Activated CD4-positive, alpha-beta memory T cell treated with anti-CD3 and anti-CD28 coated beads, Interleukin-2, amount 10 ng/mL, durations not matched to agents 7 days and 5 days (primary cell): ENCODE data around the gene CCNF. TPM values are rescaled to one million over a fixed set of nuclear protein-coding genes. Genes with fewer than 3 reads are reported as not detected.
A peak's percentile ranks its signal among the peaks of the same experiment; 100 is the strongest.
"Not testable (repeated sequence)": the region's sequence is repeated elsewhere in the genome, so short reads cannot be mapped to it uniquely, and the experiment has no call there.

ENCODE experiments used
- CTCF ChIA-PET: fragments of 350-600 bp; sonication (Branson Sonifier 250); formaldehyde crosslinking; loops from one replicate; lab custom pipeline; 2021; ENCODE audit warnings: antibody characterized with exemption, inconsistent platforms; lab: Charles Lee
- POLR2A ChIA-PET: fragments of 350-600 bp; sonication (Branson Sonifier 250); formaldehyde crosslinking; loops from one replicate; lab custom pipeline; 2021; ENCODE audit warnings: antibody characterized with exemption; lab: Charles Lee
- DNase-seq: peaks from one replicate; pipeline ENCODE4 v3.0.0-alpha.2; 2020
- H3K27ac Mint-ChIP-seq: one replicate; pipeline ENCODE4 v1.8.0; 2021; ENCODE audit warnings: mild to moderate bottlenecking, mixed read lengths
- H3K27me3 Mint-ChIP-seq: one replicate; pipeline ENCODE4 v1.8.0; 2021; ENCODE audit warnings: mixed read lengths
- H3K36me3 Mint-ChIP-seq: one replicate; pipeline ENCODE4 v1.8.0; 2021; ENCODE audit warnings: low read depth, mixed read lengths
- H3K4me1 Mint-ChIP-seq: one replicate; pipeline ENCODE4 v1.8.0; 2021; ENCODE audit warnings: mixed read lengths
- H3K4me3 Mint-ChIP-seq: one replicate; pipeline ENCODE4 v1.8.0; 2021; ENCODE audit warnings: mild to moderate bottlenecking, mixed read lengths
- H3K9me3 Mint-ChIP-seq: one replicate; pipeline ENCODE4 v1.8.0; 2021; ENCODE audit warnings: mixed read lengths
- total RNA-seq, 2 experiments: library from RNA; stranded (reverse); gene quantifications; one replicate each; pipeline ENCODE4 v1.2.3, GENCODE V29; 2021

The CCNF gene
- total RNA-seq, 2 experiments from 2014 or later, result 74.5 to 75.8 TPM

DNA sequence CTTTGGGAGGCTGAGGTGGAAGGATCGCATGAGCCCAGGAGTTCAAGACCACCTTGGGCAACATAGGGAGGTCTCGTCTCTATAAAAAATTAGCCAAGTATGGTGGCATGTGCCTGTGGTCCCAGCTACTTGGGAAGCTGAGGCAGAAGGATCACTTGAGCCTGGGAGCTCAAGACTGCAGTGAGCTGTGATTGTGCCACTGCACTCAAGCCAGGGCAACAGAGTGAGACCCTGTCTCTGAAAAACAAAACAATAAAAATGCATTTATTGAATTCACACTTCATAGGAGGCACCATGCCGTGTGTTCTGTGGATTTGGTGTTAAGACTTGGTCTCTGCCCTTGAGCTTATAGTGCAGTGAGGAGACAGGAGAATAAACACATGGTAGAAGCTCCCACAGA, 48.1 kb downstream of the CCNF start:
- Mint-ChIP-seq H3K4me3 (no peak overlapping the region), H3K27ac (no peak overlapping the region), H3K36me3 (no peaks in the 10 kb centered on the region), H3K4me1 (peaks cover 20% of the 10 kb centered on the region), H3K27me3 (peaks cover 10% of the 10 kb centered on the region), H3K9me3 (no peaks in the 10 kb centered on the region)
- ChIA-PET POLR2A (interaction anchor here (1.0 to 1.9 kb wide), 2 partner anchors 55 to 209 kb away, joined by 3 to 4 read pairs; partner anchors contain the start of gene RNPS1), CTCF (interaction anchor here (0.5 to 1.5 kb wide), 2 partner anchors 24 to 1754 kb away, joined by 3 to 4 read pairs; no protein-coding TSS in a partner anchor)
- no peak for DNase-seq

DNA sequence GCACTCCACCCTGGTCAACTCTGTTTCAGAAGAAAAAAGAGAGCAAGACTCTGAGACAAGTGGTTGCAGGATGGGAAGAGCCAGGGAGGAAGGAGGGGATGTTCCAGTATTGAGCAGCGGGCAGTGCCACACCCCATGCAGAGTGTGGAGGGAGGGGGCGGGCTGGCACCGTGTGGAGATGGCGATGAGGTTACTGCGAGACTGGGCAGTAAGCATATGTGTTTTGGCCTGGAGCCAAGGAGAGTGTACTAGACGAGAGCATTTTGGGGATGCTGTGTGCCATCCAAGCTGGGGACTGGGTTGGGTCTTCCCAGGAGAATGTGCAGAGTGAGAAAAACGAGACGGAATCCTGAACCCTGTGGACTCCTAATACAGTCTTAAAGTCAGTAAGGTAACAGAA, 49.0 kb downstream of the CCNF start:
- POLR2A ChIA-PET, result interaction anchor here (1.9 kb wide), 1 partner anchor 210 kb away, joined by 4 read pairs; the partner anchor contains the start of gene RNPS1

DNA sequence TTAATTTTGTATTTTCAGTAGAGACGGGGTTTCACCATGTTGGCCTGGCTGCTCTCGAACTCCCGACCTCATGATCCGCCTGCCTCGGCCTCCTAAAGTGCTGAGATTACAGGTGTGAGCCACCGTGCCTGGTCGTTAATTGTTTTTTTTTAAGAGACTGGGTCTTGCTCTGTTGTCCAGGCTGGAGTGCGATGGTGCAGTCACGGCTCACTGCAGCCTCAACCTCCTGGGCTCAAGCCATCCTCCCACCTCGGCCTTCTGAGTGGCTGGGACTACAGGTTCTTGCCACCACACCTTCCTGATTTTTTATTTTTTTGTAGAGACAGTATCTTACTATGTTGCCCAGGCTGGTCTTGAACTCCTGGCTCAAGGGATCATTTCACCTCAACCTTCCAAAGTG, 50.7 kb downstream of the CCNF start:
- H3K9me3 Mint-ChIP-seq, H3K4me3 Mint-ChIP-seq, H3K27me3 Mint-ChIP-seq, DNase-seq, H3K27ac Mint-ChIP-seq, CTCF ChIA-PET, POLR2A ChIA-PET, H3K36me3 Mint-ChIP-seq: not testable (repeated sequence)
- peaks cover 12% of the 10 kb centered on the region for H3K4me1 Mint-ChIP-seq

More for the DNA sequence above, 49.0 kb downstream of the CCNF start:
- CTCF ChIA-PET, result no interaction called here
- DNase-seq, result no peak
- Mint-ChIP-seq H3K36me3 (no peaks in the 10 kb centered on the region), H3K27ac (no peak overlapping the region), H3K4me1 (peaks cover 14% of the 10 kb centered on the region), H3K27me3 (peaks cover 1% of the 10 kb centered on the region), H3K4me3 (no peak overlapping the region), H3K9me3 (no peaks in the 10 kb centered on the region)

DNA sequence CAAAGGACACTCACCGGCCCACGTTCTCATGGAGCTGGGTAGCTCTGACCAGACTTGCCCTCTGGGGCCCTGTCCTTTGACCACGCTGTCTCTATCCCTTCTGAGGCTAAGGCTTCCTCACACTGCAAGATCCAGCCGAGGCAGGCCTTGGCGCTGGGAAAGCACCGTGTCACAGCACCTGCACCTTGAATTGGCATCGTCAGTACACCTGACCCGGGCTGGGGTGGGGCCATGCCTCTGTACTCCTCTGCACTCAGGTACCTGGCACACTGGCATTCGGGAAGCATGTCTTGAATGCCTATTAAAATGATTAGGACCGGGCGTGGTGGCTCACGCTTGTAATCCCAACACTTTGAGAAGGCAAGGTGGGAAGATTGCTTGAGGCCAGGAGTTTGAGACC, 51.7 kb downstream of the CCNF start:
- no peak for DNase-seq
- no peak overlapping the region for H3K4me3 Mint-ChIP-seq
- H3K27ac Mint-ChIP-seq, result no peak overlapping the region
- CTCF ChIA-PET, result no interaction called here
- peaks cover 10% of the 10 kb centered on the region for H3K4me1 Mint-ChIP-seq
- H3K36me3 Mint-ChIP-seq, result no peaks in the 10 kb centered on the region
- POLR2A ChIA-PET, result no interaction called here
- no peaks in the 10 kb centered on the region for H3K9me3 Mint-ChIP-seq
- no peaks in the 10 kb centered on the region for H3K27me3 Mint-ChIP-seq

DNA sequence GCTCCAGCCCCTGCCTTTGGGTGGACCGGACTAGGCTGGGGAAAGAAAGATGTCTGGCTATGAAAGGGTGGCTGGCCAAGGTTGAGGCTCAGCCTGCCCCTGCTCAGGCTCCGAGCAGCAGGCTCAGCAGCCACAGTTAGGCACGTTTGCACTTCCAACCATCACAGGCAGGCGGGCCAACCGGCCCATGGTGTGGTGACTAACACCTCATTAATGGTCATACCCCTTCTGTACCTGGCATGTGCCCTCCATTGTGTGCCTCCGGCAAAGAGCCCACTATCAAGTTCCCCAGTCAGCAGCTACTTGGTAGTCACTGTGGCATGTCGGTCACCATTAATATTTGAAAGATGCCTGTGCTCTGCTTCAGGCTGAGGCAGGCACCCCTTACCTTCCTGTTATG, 52.4 kb downstream of the CCNF start:
- H3K4me1 Mint-ChIP-seq, result peaks cover 9% of the 10 kb centered on the region
- no peak for DNase-seq
- ChIA-PET CTCF (no interaction called here), POLR2A (interaction anchor here (1.6 kb wide), 1 partner anchor 32 kb away, joined by 4 read pairs; the partner anchor contains the start of gene ATP6V0C)
- H3K36me3 Mint-ChIP-seq, result no peaks in the 10 kb centered on the region
- H3K27me3 Mint-ChIP-seq, result no peaks in the 10 kb centered on the region
- no peak overlapping the region for H3K4me3 Mint-ChIP-seq
- H3K27ac Mint-ChIP-seq, result no peak overlapping the region
- H3K9me3 Mint-ChIP-seq, result no peaks in the 10 kb centered on the region

DNA sequence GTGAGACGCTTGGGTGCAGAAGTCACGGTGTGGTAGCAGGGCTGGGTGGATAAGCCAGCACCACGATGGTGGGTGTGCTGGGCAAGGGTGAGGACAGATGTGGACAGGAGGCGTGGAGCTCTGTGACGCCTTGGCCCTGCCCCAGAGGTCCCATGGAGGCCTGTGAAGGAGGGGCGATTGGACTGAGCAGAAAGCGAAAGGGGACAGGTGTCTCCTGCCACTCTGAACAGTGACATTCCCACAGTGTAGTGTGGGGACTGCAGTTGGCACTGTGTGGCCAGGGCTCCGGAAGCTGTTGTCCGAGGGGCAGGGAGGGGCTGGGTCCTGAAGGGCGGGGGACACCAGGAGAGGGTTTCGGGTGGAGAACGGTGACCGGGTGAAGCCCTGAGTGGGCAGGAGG, 53.0 kb downstream of the CCNF start:
- Mint-ChIP-seq H3K27me3 (no peaks in the 10 kb centered on the region), H3K4me1 (peaks cover 12% of the 10 kb centered on the region), H3K9me3 (no peaks in the 10 kb centered on the region), H3K27ac (no peak overlapping the region), H3K4me3 (no peak overlapping the region), H3K36me3 (no peaks in the 10 kb centered on the region)
- DNase-seq, result no peak
- CTCF ChIA-PET, result no interaction called here
- POLR2A ChIA-PET, result interaction anchor here (1.6 kb wide), 1 partner anchor 31 kb away, joined by 4 read pairs; the partner anchor contains the start of gene ATP6V0C

DNA sequence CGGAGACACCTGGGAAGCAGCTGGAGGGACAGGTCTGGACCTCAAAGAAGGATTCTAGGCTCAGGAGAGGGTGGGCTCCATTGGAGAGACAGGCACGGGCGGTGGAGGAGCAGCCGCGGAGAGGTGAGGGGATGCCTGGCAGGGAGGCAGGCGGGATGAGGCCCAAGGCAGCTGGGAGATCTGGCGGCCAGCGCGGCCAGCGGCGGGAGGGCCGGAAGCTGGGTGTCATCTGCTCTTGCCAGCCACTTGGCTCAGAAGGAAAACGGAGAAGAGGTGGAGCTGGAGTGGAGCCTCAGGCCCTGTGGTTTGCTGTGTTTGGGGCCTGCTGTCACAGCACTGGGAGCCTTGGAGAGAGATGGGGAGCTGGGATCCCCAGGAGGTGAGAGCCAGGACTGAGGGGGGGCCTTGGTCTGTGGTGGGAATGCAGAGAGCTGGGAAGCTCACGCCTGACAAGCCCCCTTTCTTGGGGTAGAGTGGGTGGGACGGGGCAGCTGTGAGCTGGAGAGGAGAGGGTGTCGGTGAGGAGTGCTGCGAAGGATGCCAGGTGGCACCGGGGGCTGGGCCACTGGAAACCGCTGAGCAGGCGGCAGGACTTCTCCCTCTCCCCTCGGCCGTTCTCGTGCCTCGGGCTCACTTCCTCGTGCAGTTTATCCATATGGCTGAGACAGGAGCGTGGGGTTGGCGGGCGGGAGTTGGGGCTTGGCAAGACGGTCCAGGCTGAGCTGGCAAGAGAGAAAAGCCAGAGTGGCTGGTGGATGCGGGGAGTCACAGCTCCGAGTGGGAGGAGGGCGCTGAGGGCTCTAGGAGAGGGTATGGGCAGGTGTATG, 53.7 kb downstream of the CCNF start:
- POLR2A ChIA-PET, result interaction anchor here (1.2 to 1.6 kb wide), 2 partner anchors 31 to 231 kb away, joined by 3 to 4 read pairs; partner anchors contain the start of genes ATP6V0C and ECI1
- no peaks in the 10 kb centered on the region for H3K9me3 Mint-ChIP-seq
- no peaks in the 10 kb centered on the region for H3K27me3 Mint-ChIP-seq
- H3K36me3 Mint-ChIP-seq, result no peaks in the 10 kb centered on the region
- DNase-seq, result no peak
- peaks cover 17% of the 10 kb centered on the region for H3K4me1 Mint-ChIP-seq
- H3K27ac Mint-ChIP-seq, result no peak overlapping the region
- H3K4me3 Mint-ChIP-seq, result no peak overlapping the region
- CTCF ChIA-PET, result no interaction called here

DNA sequence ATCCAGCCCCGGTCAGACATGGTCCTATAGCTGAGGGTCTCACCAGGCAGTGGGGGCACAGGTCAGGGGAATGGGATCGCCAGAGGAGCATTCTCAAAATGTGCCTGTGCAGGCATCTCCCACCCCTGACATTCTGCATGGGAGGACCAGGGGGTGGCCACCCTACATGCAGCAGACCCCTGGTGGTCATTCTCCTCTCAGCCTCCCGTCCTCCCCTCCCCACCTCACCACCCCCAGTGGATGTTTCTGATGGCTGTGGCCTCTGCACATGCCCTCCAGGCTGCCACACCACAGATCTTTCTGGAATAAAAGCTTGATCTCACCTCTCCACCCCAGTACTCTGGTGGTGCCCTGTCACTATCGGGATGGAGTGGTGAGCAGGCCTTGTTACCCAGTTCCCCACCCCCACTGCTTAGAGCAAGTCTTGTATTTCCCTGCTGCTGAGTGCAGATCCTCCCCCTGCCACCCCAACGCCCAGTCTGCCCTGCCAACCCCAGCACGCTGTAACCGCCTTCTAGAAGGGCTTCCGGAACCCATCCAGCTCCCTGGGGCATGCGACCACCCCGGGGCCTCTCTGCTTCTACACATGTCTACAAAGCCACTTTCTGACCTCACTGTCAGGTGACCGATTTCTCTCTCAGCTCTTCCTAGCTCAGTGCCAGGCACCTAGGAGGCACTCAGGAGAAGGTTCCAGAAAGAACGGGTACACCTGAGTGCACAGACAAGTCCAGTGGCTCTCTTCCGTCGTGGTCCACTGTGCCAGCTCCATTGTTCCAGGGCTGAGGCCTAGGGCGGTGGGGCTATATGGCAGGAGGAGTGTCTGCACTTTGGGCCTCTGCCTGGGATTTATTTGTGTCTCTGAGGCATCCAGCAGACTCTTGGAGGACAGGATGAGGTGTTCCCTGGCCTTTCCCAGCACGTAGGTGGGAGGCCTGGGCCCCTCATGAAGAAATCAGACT, 55.0 kb downstream of the CCNF start:
- no peaks in the 10 kb centered on the region for H3K9me3 Mint-ChIP-seq
- POLR2A ChIA-PET, result interaction anchor here (1.2 kb wide), 1 partner anchor 232 kb away, joined by 3 read pairs; the partner anchor contains the start of gene ECI1

DNA sequence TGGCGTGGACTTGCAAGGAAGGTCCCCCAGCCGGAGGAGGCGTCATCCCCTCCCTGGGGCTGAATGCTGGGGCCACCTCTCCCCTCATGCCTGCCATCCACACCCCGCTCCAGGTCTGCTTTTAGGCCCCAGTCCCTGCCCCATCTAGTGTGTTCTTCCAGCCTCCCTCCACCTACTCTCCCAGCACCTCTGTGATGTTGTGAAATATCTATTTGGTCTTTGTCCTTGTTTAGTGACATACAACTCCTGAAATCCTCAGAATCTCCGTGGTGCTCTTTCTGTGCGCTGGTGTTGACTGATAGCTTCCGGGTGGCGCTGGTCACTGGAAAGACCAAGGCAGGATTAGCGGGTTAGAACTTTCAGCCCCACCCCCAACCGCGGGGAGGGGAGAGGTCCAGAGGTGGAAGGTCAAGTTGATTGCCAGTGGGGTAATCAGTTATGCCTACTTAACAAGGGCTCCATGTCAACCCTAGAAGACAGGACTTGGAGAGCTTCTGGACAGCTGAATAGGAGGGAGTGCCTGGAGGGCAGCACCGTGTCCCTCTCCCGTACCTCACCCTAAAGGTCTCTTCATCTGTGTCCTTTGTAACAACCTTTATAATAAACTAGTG, 55.8 kb downstream of the CCNF start:
- no peak overlapping the region for H3K27ac Mint-ChIP-seq
- H3K27me3 Mint-ChIP-seq, result no peaks in the 10 kb centered on the region
- ChIA-PET POLR2A (interaction anchor here (0.7 to 1.4 kb wide), 2 partner anchors 10 to 56 kb away, joined by 3 read pairs; partner anchors contain the start of genes CCNF and TBC1D24), CTCF (interaction anchor here (1.6 kb wide), 1 partner anchor 11 kb away, joined by 3 read pairs; the partner anchor contains the start of gene TBC1D24)
- H3K36me3 Mint-ChIP-seq, result no peaks in the 10 kb centered on the region
- H3K9me3 Mint-ChIP-seq, result no peaks in the 10 kb centered on the region
- H3K4me3 Mint-ChIP-seq, result no peak overlapping the region
- DNase-seq, result no peak
- H3K4me1 Mint-ChIP-seq, result peaks cover 19% of the 10 kb centered on the region

More for the DNA sequence above, 55.0 kb downstream of the CCNF start:
- Mint-ChIP-seq H3K36me3 (no peaks in the 10 kb centered on the region), H3K4me3 (no peak overlapping the region), H3K4me1 (peaks cover 19% of the 10 kb centered on the region), H3K27ac (no peak overlapping the region), H3K27me3 (no peaks in the 10 kb centered on the region)
- no peak for DNase-seq
- CTCF ChIA-PET, result interaction anchor here (1.6 kb wide), 1 partner anchor 10 kb away, joined by 3 read pairs; the partner anchor contains the start of gene TBC1D24

DNA sequence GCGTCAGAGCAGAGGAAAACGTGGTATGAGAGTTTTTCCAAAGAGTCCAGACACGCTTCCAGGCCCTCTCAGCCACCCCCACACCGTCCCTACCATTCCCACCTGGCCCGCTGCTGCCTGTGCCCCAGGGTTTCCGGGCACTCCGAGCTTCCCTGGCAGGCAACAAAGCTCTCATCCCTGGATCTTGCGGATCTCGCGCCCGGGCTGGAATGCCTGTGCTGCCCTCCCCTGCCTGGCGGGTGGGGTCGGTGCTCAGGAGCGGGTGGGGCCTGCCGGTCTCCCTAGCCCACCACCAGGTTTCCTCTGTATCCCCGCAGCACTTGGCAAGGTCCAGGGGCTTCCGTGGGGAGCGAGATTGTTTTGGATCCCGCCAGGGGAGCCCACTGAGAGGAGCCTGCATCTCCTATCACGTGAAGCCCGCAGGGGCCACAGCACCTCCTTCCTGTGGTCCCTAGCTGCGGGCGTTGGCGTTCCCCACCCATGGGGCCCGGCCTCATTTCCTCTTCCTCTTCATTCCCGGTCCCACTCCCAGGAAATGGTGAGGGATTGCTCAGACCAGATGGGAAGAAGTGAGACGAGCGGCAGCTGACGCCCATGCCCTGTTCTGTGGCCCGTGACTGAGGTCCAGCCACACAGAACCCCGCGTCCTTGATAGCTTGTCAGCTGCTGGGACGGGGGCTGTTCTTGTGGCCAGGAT, 56.7 kb downstream of the CCNF start:
- Mint-ChIP-seq H3K9me3 (no peaks in the 10 kb centered on the region), H3K4me1 (peaks cover 19% of the 10 kb centered on the region), H3K4me3 (no peak overlapping the region), H3K36me3 (no peaks in the 10 kb centered on the region), H3K27me3 (no peaks in the 10 kb centered on the region), H3K27ac (no peak overlapping the region)
- CTCF ChIA-PET, result interaction anchor here (1.6 kb wide), 1 partner anchor 12 kb away, joined by 3 read pairs; the partner anchor contains the start of gene TBC1D24
- POLR2A ChIA-PET, result interaction anchor here (0.7 to 1.4 kb wide), 4 partner anchors 11 to 217 kb away, joined by 3 to 4 read pairs (median 3); partner anchors contain the start of genes CCNF and TBC1D24
- no peak for DNase-seq

DNA sequence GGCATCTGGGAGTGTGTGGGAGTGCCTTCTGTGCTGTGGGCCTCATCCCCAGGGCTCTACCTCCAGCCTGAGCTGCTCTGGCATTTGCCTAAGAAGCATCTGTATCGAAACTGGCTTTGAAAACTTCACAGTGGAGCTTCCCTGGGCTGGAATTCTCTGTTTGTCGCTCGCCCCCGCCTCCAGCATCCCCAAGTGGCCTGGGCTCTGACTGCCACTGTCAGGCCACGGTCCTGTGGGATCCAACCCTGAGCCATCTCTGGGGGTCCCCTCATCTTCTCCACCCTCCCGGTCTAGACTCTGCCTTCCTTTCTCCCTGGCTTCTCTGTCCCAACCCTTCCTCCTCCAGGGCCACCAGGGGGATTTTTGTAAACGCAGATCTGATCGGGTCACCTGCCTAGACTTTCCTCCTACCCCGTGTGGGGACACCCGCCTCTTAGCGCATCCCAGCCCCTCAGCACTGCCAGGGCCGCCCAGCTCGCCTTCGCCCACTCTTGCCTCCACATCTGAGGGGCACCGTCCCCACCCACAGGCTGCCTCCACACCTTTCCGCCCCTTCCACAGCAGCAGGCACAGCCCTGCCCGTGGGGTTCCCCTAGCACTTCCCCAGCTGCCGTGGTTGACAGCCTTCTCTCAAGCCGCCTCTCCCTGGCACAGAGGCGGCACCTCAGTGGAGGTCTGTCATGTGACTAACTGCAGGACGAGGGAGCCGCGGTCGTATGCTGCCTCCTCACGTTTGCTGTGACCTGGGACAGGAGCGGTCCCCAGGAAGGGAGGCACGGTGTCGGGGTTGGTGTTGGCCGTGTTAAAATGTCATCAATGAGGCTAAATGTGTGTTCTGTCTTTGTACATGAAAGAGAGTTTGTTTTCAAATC, 57.6 kb downstream of the CCNF start:
- no peak overlapping the region for H3K4me3 Mint-ChIP-seq
- H3K27ac Mint-ChIP-seq, result peak overlapping the region; percentile 46
- peaks cover 19% of the 10 kb centered on the region for H3K4me1 Mint-ChIP-seq
- CTCF ChIA-PET, result interaction anchor here (0.7 kb wide), 1 partner anchor 12 kb away, joined by 3 read pairs; the partner anchor contains the start of gene TBC1D24
- POLR2A ChIA-PET, result interaction anchor here (1.0 to 1.9 kb wide), 3 partner anchors 12 to 218 kb away, joined by 3 to 5 read pairs (median 4); partner anchors contain the start of genes CCNF and TBC1D24
- DNase-seq, result peak; percentile 79
- H3K36me3 Mint-ChIP-seq, result no peaks in the 10 kb centered on the region
- no peaks in the 10 kb centered on the region for H3K27me3 Mint-ChIP-seq
- no peaks in the 10 kb centered on the region for H3K9me3 Mint-ChIP-seq
